Suprapubic skin (tissue), 4 donors: Measurements from ENCODE around the gene CAPG. TPM values are rescaled to one million over a fixed set of nuclear protein-coding genes. Genes with fewer than 3 reads are reported as not detected.
"Not testable (repeated sequence)": the region's sequence is repeated elsewhere in the genome, so short reads cannot be mapped to it uniquely, and the experiment has no call there.

Experiments
- DNase-seq, 2 donors: peaks; one replicate each; pipeline ENCODE4 v3.0.0-alpha.2; 2019; ENCODE audit warnings: low spot score in 2 of 2
- H3K27ac ChIP-seq: fragments of 200-600 bp; sonication (generic); one replicate; pipeline ENCODE4 v1.5.1; 2019
- H3K27me3 ChIP-seq: fragments of 200-600 bp; sonication (generic); one replicate; pipeline ENCODE4 v1.5.1; 2019
- H3K36me3 ChIP-seq: fragments of 200-600 bp; sonication (generic); one replicate; pipeline ENCODE4 v1.5.1; 2019
- H3K4me1 ChIP-seq: fragments of 200-600 bp; sonication (generic); one replicate; pipeline ENCODE4 v1.5.1; 2019
- H3K4me3 ChIP-seq: fragments of 200-600 bp; sonication (generic); one replicate; pipeline ENCODE4 v1.5.1; 2019; ENCODE audit warnings: mild to moderate bottlenecking
- H3K9me3 ChIP-seq: fragments of 200-600 bp; sonication (generic); one replicate; pipeline ENCODE4 v1.5.1; 2019
- CTCF ChIP-seq, 2 donors: fragments of 200-600 bp in 1 of 2; fragments of 450-650 bp in 1 of 2; sonication (generic) in 1 of 2; IDR thresholded peaks; one replicate each; pipeline ENCODE4 v1.5.1; 2016 to 2019; ENCODE audit warnings: antibody characterized with exemption in 2 of 2, mild to moderate bottlenecking in 1 of 2, moderate library complexity in 1 of 2
- EP300 ChIP-seq: sonication (generic); formaldehyde crosslinking; IDR thresholded peaks from one replicate; pipeline ENCODE4 v1.6.1; 2017; ENCODE audit warnings: antibody characterized with exemption
- POLR2A ChIP-seq, 2 donors: fragments of 450-650 bp; IDR thresholded peaks; one replicate each; pipeline ENCODE4 v1.6.1; 2017; ENCODE audit warnings: antibody characterized with exemption in 2 of 2, mild to moderate bottlenecking in 2 of 2, moderate library complexity in 2 of 2
- POLR2AphosphoS5 ChIP-seq, 3 donors: sonication (generic); formaldehyde crosslinking; IDR thresholded peaks; one replicate each; pipeline ENCODE4 v1.6.1; 2017; ENCODE audit warnings: antibody characterized with exemption in 3 of 3
- WGBS: methylation state at CpG from one replicate; pipeline ENCODE4 v1.1.5; 2018; 5-methylcytosine and 5-hydroxymethylcytosine counted together
- total RNA-seq, 4 donors: library from RNA; depleted of rRNA; stranded (reverse); fragments of >200 nt; gene quantifications; one replicate each; pipeline ENCODE4 v1.1.0, GENCODE V29; 2016

CAPG gene
- total RNA-seq, 4 donors from 2014 or later: 139 to 212 (median 172) TPM

DNA sequence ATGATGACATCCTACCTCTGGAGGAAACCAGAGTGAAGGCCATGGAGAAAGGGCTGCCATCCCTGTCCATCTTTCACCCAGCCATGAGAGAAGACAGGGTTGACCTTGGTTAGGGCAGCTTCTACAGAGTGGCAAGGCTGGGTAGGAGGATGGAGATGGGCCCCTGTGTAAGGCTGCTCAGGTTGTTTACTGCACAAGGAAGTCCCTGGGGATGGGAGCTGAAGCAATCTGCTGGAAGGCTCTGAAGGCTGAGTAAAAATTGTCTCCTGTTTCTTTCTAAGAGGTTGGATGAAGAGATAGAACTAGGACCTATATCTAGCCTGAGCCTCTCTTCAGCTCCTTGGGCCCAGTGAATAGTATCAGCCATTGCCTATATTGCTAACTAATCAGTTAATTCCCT, 41.2 kb downstream of the CAPG start:
- no peaks in the 10 kb centered on the region for H3K4me1 ChIP-seq
- DNase-seq: no peak
- H3K4me3 ChIP-seq: no peak overlapping the region
- H3K27ac ChIP-seq: no peak overlapping the region
- no peaks in the 10 kb centered on the region for H3K9me3 ChIP-seq
- H3K36me3 ChIP-seq: peaks cover 24% of the 10 kb centered on the region
- H3K27me3 ChIP-seq: no peaks in the 10 kb centered on the region
- TF ChIP-seq POLR2AphosphoS5 (IDR thresholded peaks at IDR 0.05) (no peak), EP300 (no peak), CTCF (IDR thresholded peaks at IDR 0.05) (no peak), POLR2A (IDR thresholded peaks at IDR 0.05) (no peak)

GRCh38 chr2:85367180-85367579, 43.0 kb downstream of the CAPG start:
- H3K27ac ChIP-seq: no peak overlapping the region
- no peaks in the 10 kb centered on the region for H3K27me3 ChIP-seq
- H3K4me3 ChIP-seq: no peak overlapping the region
- whole genome bisulfite sequencing: 74% methylated on average over 5 of the region's 5 CpGs
- no peak for TF ChIP-seq EP300
- no peak for TF ChIP-seq POLR2A (IDR thresholded peaks at IDR 0.05)
- TF ChIP-seq CTCF (IDR thresholded peaks at IDR 0.05): no peak
- TF ChIP-seq POLR2AphosphoS5 (IDR thresholded peaks at IDR 0.05): no peak
- no peak for DNase-seq
- peaks cover 39% of the 10 kb centered on the region for H3K36me3 ChIP-seq
- H3K4me1 ChIP-seq: no peaks in the 10 kb centered on the region
- H3K9me3 ChIP-seq: no peaks in the 10 kb centered on the region

- peaks cover 41% of the 10 kb centered on the region for H3K36me3 ChIP-seq
- not testable (repeated sequence) for H3K4me1 ChIP-seq, H3K27me3 ChIP-seq, H3K27ac ChIP-seq, DNase-seq, H3K4me3 ChIP-seq, H3K9me3 ChIP-seq
- 97% methylated on average over 5 of the region's 5 CpGs for WGBS
Observed at GRCh38 chr2:85362653-85363387, 47.3 kb downstream of the CAPG start.

- no peak for DNase-seq
- no peak overlapping the region for H3K4me3 ChIP-seq
- no peaks in the 10 kb centered on the region for H3K9me3 ChIP-seq
- no peak overlapping the region for H3K27ac ChIP-seq
- no peaks in the 10 kb centered on the region for H3K27me3 ChIP-seq
- H3K36me3 ChIP-seq: peaks cover 30% of the 10 kb centered on the region
- H3K4me1 ChIP-seq: peaks cover 35% of the 10 kb centered on the region
- no peak for TF ChIP-seq CTCF (IDR thresholded peaks at IDR 0.05)
- no peak for TF ChIP-seq POLR2AphosphoS5 (IDR thresholded peaks at IDR 0.05)
- TF ChIP-seq POLR2A (IDR thresholded peaks at IDR 0.05): no peak
- TF ChIP-seq EP300: no peak
- WGBS: 83% methylated on average over 3 of the region's 3 CpGs
Observed at GRCh38 chr2:85357736-85358135, 52.4 kb downstream of the CAPG start.

- H3K36me3 ChIP-seq: peaks cover 28% of the 10 kb centered on the region
- H3K4me1 ChIP-seq: peaks cover 45% of the 10 kb centered on the region
- no peaks in the 10 kb centered on the region for H3K27me3 ChIP-seq
- H3K4me3 ChIP-seq: no peak overlapping the region
- no peak for TF ChIP-seq CTCF (IDR thresholded peaks at IDR 0.05)
- TF ChIP-seq EP300: no peak
- TF ChIP-seq POLR2A (IDR thresholded peaks at IDR 0.05): no peak
- no peak for TF ChIP-seq POLR2AphosphoS5 (IDR thresholded peaks at IDR 0.05)
- no peak overlapping the region for H3K27ac ChIP-seq
- DNase-seq: no peak
- WGBS: 87% methylated on average over 2 of the region's 2 CpGs
- no peaks in the 10 kb centered on the region for H3K9me3 ChIP-seq
Observed at GRCh38 chr2:85356186-85356585, 54.0 kb downstream of the CAPG start.

DNA sequence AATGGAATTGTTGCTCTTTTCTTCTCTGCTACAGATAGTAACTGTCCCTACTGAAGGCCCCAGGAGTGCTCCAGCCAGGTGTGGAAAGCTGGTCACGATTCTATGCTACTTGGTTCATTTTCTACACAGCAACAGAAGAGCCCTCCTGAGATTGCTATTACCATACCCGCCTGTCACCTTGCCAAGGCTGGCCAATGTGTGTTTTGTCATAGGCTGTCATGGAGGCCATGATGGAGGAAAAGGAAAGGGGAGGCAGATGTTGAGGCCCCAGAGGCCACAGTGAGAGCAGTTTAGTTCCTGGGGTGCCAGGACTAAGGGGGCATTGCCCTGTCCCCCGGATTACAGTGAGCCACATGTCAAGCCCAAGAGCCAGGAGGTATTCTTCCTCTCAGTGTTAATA, 54.6 kb downstream of the CAPG start:
- H3K27me3 ChIP-seq: no peaks in the 10 kb centered on the region
- H3K4me3 ChIP-seq: peak overlapping the region; percentile 60
- peaks cover 35% of the 10 kb centered on the region for H3K36me3 ChIP-seq
- H3K27ac ChIP-seq: no peak overlapping the region
- no peak for TF ChIP-seq POLR2AphosphoS5 (IDR thresholded peaks at IDR 0.05)
- no peak for TF ChIP-seq POLR2A (IDR thresholded peaks at IDR 0.05)
- no peak for TF ChIP-seq CTCF (IDR thresholded peaks at IDR 0.05)
- TF ChIP-seq EP300: no peak
- peaks cover 45% of the 10 kb centered on the region for H3K4me1 ChIP-seq
- no peaks in the 10 kb centered on the region for H3K9me3 ChIP-seq
- WGBS: 80% methylated on average over 3 of the region's 3 CpGs
- no peak for DNase-seq
